Gastroesophageal sphincter (tissue), 4 donors: Measurements from ENCODE around the gene GGA3. TPM values are rescaled to one million over a fixed set of nuclear protein-coding genes. Genes with fewer than 3 reads are reported as not detected.

Experiments
- ATAC-seq: fragments of 150-250 bp; one replicate; pipeline ENCODE4 v1.9.1; 2016; ENCODE audit warnings: mild to moderate bottlenecking, moderate library complexity
- H3K27ac ChIP-seq, 4 donors: fragments of 200-600 bp; sonication (generic) in 3 of 4; 1 replicate in 3 of 4; 2 replicates in 1 of 4; pipeline ENCODE4 v1.5.1; 2016 to 2019
- H3K27me3 ChIP-seq: fragments of 200-600 bp; sonication (generic); one replicate; pipeline ENCODE4 v1.5.1; 2019
- H3K36me3 ChIP-seq, 2 donors: fragments of 200-600 bp; sonication (generic); one replicate each; pipeline ENCODE4 v1.5.1; 2019; ENCODE audit warnings: control low read depth in 1 of 2
- H3K4me1 ChIP-seq, 3 donors: fragments of 200-600 bp; sonication (generic); 1 replicate in 2 of 3; 2 replicates in 1 of 3; pipeline ENCODE4 v1.5.1; 2016 to 2019; ENCODE audit warnings: control low read depth in 2 of 3
- H3K4me3 ChIP-seq, 2 donors: fragments of 200-600 bp; sonication (generic); one replicate each; pipeline ENCODE4 v1.5.1; 2019; ENCODE audit warnings: mild to moderate bottlenecking in 1 of 2, moderate library complexity in 1 of 2
- H3K9me3 ChIP-seq, 3 donors: fragments of 200-600 bp; sonication (generic); one replicate each; pipeline ENCODE4 v1.5.1; 2017 to 2019; ENCODE audit warnings: control low read depth in 2 of 3
- CTCF ChIP-seq, 4 experiments: fragments of 200-600 bp in 2 of 4; fragments of 450-650 bp in 2 of 4; sonication (generic) in 1 of 4; IDR thresholded peaks; one replicate each; pipeline ENCODE4 v1.5.1; 2017 to 2019; ENCODE audit warnings: antibody characterized with exemption in 4 of 4, mild to moderate bottlenecking in 2 of 4, moderate library complexity in 2 of 4
- EP300 ChIP-seq: sonication (generic); formaldehyde crosslinking; IDR thresholded peaks from one replicate; pipeline ENCODE4 v1.6.1; 2017; ENCODE audit warnings: antibody characterized with exemption, mild to moderate bottlenecking
- POLR2A ChIP-seq, 2 donors: fragments of 450-650 bp; IDR thresholded peaks; one replicate each; pipeline ENCODE4 v1.6.1; 2017; ENCODE audit warnings: antibody characterized with exemption in 2 of 2, mild to moderate bottlenecking in 2 of 2, moderate library complexity in 1 of 2
- POLR2AphosphoS5 ChIP-seq: sonication (generic); formaldehyde crosslinking; IDR thresholded peaks from one replicate; pipeline ENCODE4 v1.6.1; 2017; ENCODE audit warnings: antibody characterized with exemption
- WGBS, 2 donors: methylation state at CpG; one replicate each; pipeline ENCODE4 v1.1.5; 2018; ENCODE audit warnings: low coverage in 1 of 2; 5-methylcytosine and 5-hydroxymethylcytosine counted together
- total RNA-seq, 4 donors: library from RNA; depleted of rRNA; stranded (reverse); fragments of >200 nt; gene quantifications; one replicate each; pipeline ENCODE4 v1.1.0, GENCODE V29; 2016

Gene GGA3
- total RNA-seq, 4 donors from 2014 or later, result 19.5 to 27.8 (median 24.5) TPM

GRCh38 chr17:75252039-75252816, 9.2 kb downstream of the GGA3 start:
- Histone ChIP-seq H3K36me3 (no peaks in the 10 kb centered on the region), H3K4me3 (no peak overlapping the region), H3K4me1 (peaks cover 0 to 19% (median 3%) of the 10 kb centered on the region in 3 donors), H3K27ac (no peak overlapping the region), H3K27me3 (no peaks in the 10 kb centered on the region), H3K9me3 (no peaks in the 10 kb centered on the region)
- 82 to 88% methylated on average over 2 to 8 of the region's 8 CpGs for WGBS, 2 donors
- TF ChIP-seq POLR2A (IDR thresholded peaks at IDR 0.05), result no peak
- TF ChIP-seq EP300, result no peak
- TF ChIP-seq CTCF (IDR thresholded peaks at IDR 0.05), result no peak
- no peak for ATAC-seq

GRCh38 chr17:75250009-75250471, 11.4 kb downstream of the GGA3 start:
- ATAC-seq, result peak; percentile 74
- 48 to 52% methylated on average over 7 to 9 of the region's 11 CpGs for WGBS, 2 donors
- Histone ChIP-seq H3K4me3 (peak overlapping the region in 1 of 2 donors; percentile 20), H3K27me3 (no peaks in the 10 kb centered on the region), H3K4me1 (peaks cover 0 to 19% (median 3%) of the 10 kb centered on the region in 3 donors), H3K9me3 (no peaks in the 10 kb centered on the region), H3K36me3 (peaks cover 0 to 17% of the 10 kb centered on the region in 2 donors), H3K27ac (peak overlapping the region in 3 of 4 donors; percentile 43 to 65 (median 57))
- TF ChIP-seq POLR2A (IDR thresholded peaks at IDR 0.05) (no peak), EP300 (no peak), POLR2AphosphoS5 (no peak), CTCF (IDR thresholded peaks at IDR 0.05) (no peak)

DNA sequence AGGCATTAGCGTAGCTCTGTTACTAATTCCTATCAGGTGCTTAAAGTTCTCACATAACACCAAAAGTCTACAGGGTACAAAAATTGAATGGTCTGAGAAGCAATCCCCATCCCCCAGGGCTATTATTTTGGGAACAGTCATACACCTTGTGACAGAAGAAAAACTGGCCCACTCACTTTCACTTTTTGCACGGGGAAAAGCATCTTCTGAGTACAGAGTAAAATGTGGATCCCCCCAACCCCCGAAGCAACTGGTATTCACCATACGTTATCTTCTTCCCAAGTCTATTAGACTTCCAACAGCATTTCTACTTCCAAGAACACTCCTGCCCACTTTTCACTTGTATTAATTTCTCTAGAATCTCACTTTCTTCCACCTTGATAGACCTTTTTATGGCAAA, 11.8 kb downstream of the GGA3 start:
- no peak for ATAC-seq
- H3K4me1 ChIP-seq, result peaks cover 0 to 19% (median 3%) of the 10 kb centered on the region in 3 donors
- 64 to 79% methylated on average over 4 of the region's 4 CpGs for WGBS, 2 donors
- no peak overlapping the region for H3K4me3 ChIP-seq
- no peaks in the 10 kb centered on the region for H3K9me3 ChIP-seq
- H3K27ac ChIP-seq, result peak overlapping the region in 2 of 4 donors; percentile 33 to 65
- H3K27me3 ChIP-seq, result no peaks in the 10 kb centered on the region
- TF ChIP-seq POLR2A (IDR thresholded peaks at IDR 0.05) (no peak), POLR2AphosphoS5 (no peak), CTCF (IDR thresholded peaks at IDR 0.05) (no peak), EP300 (no peak)
- peaks cover 0 to 22% of the 10 kb centered on the region in 2 donors for H3K36me3 ChIP-seq

GRCh38 chr17:75246404-75246803, 15.0 kb downstream of the GGA3 start:
- WGBS, 2 donors, result 100% methylated on average over 1 of the region's 12 CpGs; no CpG with 5 or more reads in 1 of the 2 donors
- TF ChIP-seq CTCF (IDR thresholded peaks at IDR 0.05) (no peak), POLR2A (IDR thresholded peaks at IDR 0.05) (no peak), EP300 (no peak), POLR2AphosphoS5 (no peak)
- Histone ChIP-seq H3K9me3 (no peaks in the 10 kb centered on the region), H3K4me3 (no peak overlapping the region), H3K27me3 (no peaks in the 10 kb centered on the region), H3K27ac (no peak overlapping the region), H3K4me1 (peaks cover 0 to 19% (median 3%) of the 10 kb centered on the region in 3 donors), H3K36me3 (peaks cover 0 to 54% of the 10 kb centered on the region in 2 donors)
- ATAC-seq, result no peak

DNA sequence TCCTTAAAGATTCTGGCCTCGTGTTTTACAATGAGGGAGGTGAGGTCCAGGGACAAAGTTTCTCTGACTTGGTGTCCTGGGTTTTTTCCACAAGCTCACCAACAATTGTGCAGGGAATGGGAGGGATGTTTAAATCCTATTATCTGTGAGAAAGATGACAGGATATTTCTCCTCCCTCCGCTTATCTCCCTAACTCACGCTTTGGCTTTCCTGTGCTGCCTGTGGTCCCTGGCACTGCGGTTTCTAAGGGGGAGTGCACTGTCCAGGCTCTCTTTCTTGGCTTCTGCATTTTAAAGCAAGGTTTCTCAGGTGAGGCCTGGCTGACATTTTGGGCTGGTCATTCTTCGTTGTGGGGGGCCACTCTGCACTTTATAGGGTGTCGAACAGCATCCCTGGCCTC, 16.4 kb downstream of the GGA3 start:
- WGBS, 2 donors, result 50 to 89% methylated on average over 1 to 5 of the region's 6 CpGs

More for the DNA sequence above, 16.4 kb downstream of the GGA3 start:
- Histone ChIP-seq H3K4me3 (no peak overlapping the region), H3K9me3 (no peaks in the 10 kb centered on the region), H3K27me3 (no peaks in the 10 kb centered on the region), H3K36me3 (peaks cover 0 to 68% of the 10 kb centered on the region in 2 donors), H3K4me1 (peaks cover 0 to 21% (median 0%) of the 10 kb centered on the region in 3 donors), H3K27ac (no peak overlapping the region)
- ATAC-seq, result no peak
- no peak for TF ChIP-seq CTCF (IDR thresholded peaks at IDR 0.05)
- no peak for TF ChIP-seq POLR2AphosphoS5
- no peak for TF ChIP-seq EP300
- no peak for TF ChIP-seq POLR2A (IDR thresholded peaks at IDR 0.05)
